Keratinocyte (primary cell): ENCODE data around the gene ZNF578. TPM values are rescaled to one million over a fixed set of nuclear protein-coding genes. Genes with fewer than 3 reads are reported as not detected.

Source experiments
- DNase-seq: peaks from one replicate; pipeline ENCODE4 v3.0.0-alpha.2; 2011; ENCODE audit warnings: low read depth, missing footprints, low spot score
- FAIRE-seq: peaks from 2 replicates; lab custom pipeline; 2011; peaks lifted over from hg19 to GRCh38; lab: Jason Lieb, UNC
- H2AFZ ChIP-seq: 2 replicates; pipeline ENCODE4 v1.6.0; 2012; ENCODE audit warnings: low read length, control low read depth, inconsistent platforms; ENCODE audit not compliant: control insufficient read depth
- H3K27ac ChIP-seq: 2 replicates; pipeline ENCODE4 v1.5.1; 2011; ENCODE audit warnings: low read length; ENCODE audit not compliant: control insufficient read depth, insufficient read depth
- H3K27me3 ChIP-seq: 3 replicates; pipeline ENCODE4 v1.6.0; 2011; ENCODE audit warnings: low read length; ENCODE audit not compliant: control insufficient read depth, insufficient read depth; ENCODE audit errors: extremely low read depth
- H3K36me3 ChIP-seq, 2 experiments: 2 replicates in 1 of 2; 3 replicates in 1 of 2; pipeline ENCODE4 v1.5.1; 2011; ENCODE audit warnings: low read length in 2 of 2, mild to moderate bottlenecking in 1 of 2; ENCODE audit not compliant: control insufficient read depth in 2 of 2, insufficient read depth in 2 of 2; ENCODE audit errors: extremely low read depth in 1 of 2
- H3K4me1 ChIP-seq: 3 replicates; pipeline ENCODE4 v1.5.1; 2011; ENCODE audit warnings: low read length; ENCODE audit not compliant: control insufficient read depth, insufficient read depth; ENCODE audit errors: extremely low read depth
- H3K4me2 ChIP-seq: 3 replicates; pipeline ENCODE4 v1.6.0; 2011; ENCODE audit warnings: low read depth, low read length; ENCODE audit not compliant: control insufficient read depth, insufficient read depth; ENCODE audit errors: extremely low read depth
- H3K4me3 ChIP-seq, 3 experiments: fragments of 200-600 bp in 1 of 3; sonication (generic) in 1 of 3; 2 replicates in 2 of 3; 3 replicates in 1 of 3; pipeline ENCODE4 v1.5.1; 2011 to 2016; ENCODE audit warnings: low read length in 3 of 3, mild to moderate bottlenecking in 3 of 3, control low read depth in 2 of 3, inconsistent platforms in 1 of 3, low read depth in 1 of 3, mixed read lengths in 1 of 3, mixed run types in 1 of 3, moderate library complexity in 1 of 3; ENCODE audit not compliant: control insufficient read depth in 2 of 3, insufficient read depth in 2 of 3; ENCODE audit errors: extremely low read depth in 1 of 3
- H3K79me2 ChIP-seq: 2 replicates; pipeline ENCODE4 v1.6.0; 2012; ENCODE audit warnings: low read length; ENCODE audit not compliant: control insufficient read depth, insufficient read depth
- H3K9ac ChIP-seq: 3 replicates; pipeline ENCODE4 v1.6.0; 2011; ENCODE audit warnings: low read length; ENCODE audit not compliant: control insufficient read depth, insufficient read depth; ENCODE audit errors: extremely low read depth
- H3K9me1 ChIP-seq: 3 replicates; pipeline ENCODE4 v1.6.0; 2011; ENCODE audit warnings: low read length; ENCODE audit not compliant: control insufficient read depth, insufficient read depth; ENCODE audit errors: extremely low read depth
- H3K9me3 ChIP-seq: 2 replicates; pipeline ENCODE4 v1.5.1; 2012; ENCODE audit warnings: low read depth, low read length; ENCODE audit not compliant: control insufficient read depth
- H4K20me1 ChIP-seq: 3 replicates; pipeline ENCODE4 v1.6.0; 2011; ENCODE audit warnings: low read length; ENCODE audit not compliant: control insufficient read depth, insufficient read depth; ENCODE audit errors: extremely low read depth
- EZH2 ChIP-seq: IDR thresholded peaks from one replicate; pipeline ENCODE4 v1.6.1; 2012; ENCODE audit warnings: inconsistent platforms, mild to moderate bottlenecking, low read length, moderate library complexity
- dilution Hi-C: fragments of 300-500 bp; cut with MboI; formaldehyde crosslinking; loops from one replicate; pipeline ENCODE4 v1.7.0; 2020; ENCODE audit warnings: low sequenced_read_pairs; ENCODE audit not compliant: extremely low pct_ligation_motif_present
- polyA plus RNA-seq, 5 experiments: library from polyadenylated mRNA; depleted of rRNA in 3 of 5; stranded (reverse) in 3 of 5; stranded (forward) in 1 of 5; unstranded in 1 of 5; fragments of >200 nt; gene quantifications; 1 replicate in 1 of 5; 2 replicates in 3 of 5; 3 replicates in 1 of 5; pipeline versions ENCODE4 v1.2.1 to v1.2.3, GENCODE V29; 2011 to 2012; ENCODE audit warnings: missing spikeins in 2 of 5, low read depth in 1 of 5, low replicate concordance in 1 of 5
- TF ChIP-seq, protein P1 (sequence below), 3 experiments: IDR thresholded peaks in 1 of 3; conservative IDR thresholded peaks in 1 of 3; optimal IDR thresholded peaks in 1 of 3; 2 replicates in 2 of 3; 3 replicates in 1 of 3; pipeline versions ENCODE3 to v1.5.1; 2011; ENCODE audit warnings: low read length in 3 of 3, mild to moderate bottlenecking in 3 of 3, moderate library complexity in 2 of 3, control low read depth in 1 of 3, inconsistent platforms in 1 of 3; ENCODE audit not compliant: insufficient read depth in 2 of 3; ENCODE audit errors: extremely low read depth in 1 of 3

Gene ZNF578
- polyA plus RNA-seq, 1 donor (not counting 4 experiments of a cell fraction or from before 2014, with no cell fraction given) = 0.79 TPM

DNA sequence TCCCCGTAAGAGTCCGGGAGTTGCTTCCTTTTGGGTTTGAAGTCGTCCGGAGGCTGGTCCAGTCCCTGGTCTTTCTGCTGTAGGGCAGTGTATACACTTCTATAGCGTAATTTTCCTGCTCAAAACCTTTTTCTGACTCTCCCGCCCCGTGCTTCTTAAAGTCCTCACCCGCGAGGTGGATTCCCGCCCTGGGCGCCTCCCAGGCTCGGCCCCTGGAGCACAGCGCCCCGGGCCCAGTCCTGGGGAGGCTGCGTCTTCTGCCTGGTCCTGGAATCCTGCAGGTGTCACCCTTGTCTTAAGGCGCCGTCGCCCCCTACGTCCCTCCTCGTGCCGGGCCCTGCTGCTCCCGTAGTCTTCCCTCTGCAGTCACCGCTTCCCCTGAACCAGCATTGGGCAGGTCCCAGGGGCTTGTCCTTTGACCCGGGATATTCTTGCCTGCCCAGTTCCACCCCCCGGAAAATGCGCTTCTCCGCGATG, 39.7 kb downstream of the ZNF578 start:
- no peak overlapping the region for H3K27ac ChIP-seq
- H3K9ac ChIP-seq = no peak overlapping the region
- H3K79me2 ChIP-seq = no peaks in the 10 kb centered on the region
- H4K20me1 ChIP-seq = no peaks in the 10 kb centered on the region
- dilution Hi-C loops = no loop called here
- no peaks in the 10 kb centered on the region for H3K9me1 ChIP-seq
- no peaks in the 10 kb centered on the region for H3K36me3 ChIP-seq
- TF ChIP-seq, protein P1, sequence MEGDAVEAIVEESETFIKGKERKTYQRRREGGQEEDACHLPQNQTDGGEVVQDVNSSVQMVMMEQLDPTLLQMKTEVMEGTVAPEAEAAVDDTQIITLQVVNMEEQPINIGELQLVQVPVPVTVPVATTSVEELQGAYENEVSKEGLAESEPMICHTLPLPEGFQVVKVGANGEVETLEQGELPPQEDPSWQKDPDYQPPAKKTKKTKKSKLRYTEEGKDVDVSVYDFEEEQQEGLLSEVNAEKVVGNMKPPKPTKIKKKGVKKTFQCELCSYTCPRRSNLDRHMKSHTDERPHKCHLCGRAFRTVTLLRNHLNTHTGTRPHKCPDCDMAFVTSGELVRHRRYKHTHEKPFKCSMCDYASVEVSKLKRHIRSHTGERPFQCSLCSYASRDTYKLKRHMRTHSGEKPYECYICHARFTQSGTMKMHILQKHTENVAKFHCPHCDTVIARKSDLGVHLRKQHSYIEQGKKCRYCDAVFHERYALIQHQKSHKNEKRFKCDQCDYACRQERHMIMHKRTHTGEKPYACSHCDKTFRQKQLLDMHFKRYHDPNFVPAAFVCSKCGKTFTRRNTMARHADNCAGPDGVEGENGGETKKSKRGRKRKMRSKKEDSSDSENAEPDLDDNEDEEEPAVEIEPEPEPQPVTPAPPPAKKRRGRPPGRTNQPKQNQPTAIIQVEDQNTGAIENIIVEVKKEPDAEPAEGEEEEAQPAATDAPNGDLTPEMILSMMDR (optimal IDR thresholded peaks at IDR 0.05 in 1 of 3, IDR thresholded peaks at IDR 0.05 in 1 of 3, conservative IDR thresholded peaks at IDR 0.05 in 1 of 3; ENCODE audit: extremely low read depth in 1 of 3, insufficient read depth in 2 of 3, low read length in 3 of 3) = peak in 1 of 3 experiments; percentile 4
- TF ChIP-seq EZH2 = no peak
- H3K4me2 ChIP-seq = no peak overlapping the region
- H2AFZ ChIP-seq = no peak overlapping the region
- H3K4me1 ChIP-seq = no peaks in the 10 kb centered on the region
- no peaks in the 10 kb centered on the region for H3K27me3 ChIP-seq
- FAIRE-seq (no peak), DNase-seq (no peak)
- no peak overlapping the region for H3K4me3 ChIP-seq
- peaks cover 2% of the 10 kb centered on the region for H3K9me3 ChIP-seq

DNA sequence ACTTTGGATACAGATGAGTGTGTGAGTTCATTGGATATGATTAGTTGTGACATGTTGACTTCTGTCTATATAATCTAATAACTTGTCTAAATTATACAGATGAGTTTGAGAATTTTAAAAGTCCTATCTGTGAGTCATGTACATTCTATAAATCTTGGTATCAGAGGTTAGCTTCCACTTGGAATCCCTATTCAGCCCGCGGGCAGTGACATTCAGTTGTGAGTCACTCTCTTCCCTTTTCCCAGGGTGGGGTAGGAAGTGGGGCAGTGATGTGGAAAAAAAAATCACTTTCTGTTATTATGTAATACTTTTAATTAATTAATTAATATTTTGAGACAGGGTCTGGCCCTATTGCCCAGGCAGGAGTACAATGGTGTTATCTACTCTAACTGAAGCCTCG, 41.2 kb downstream of the ZNF578 start:
- H3K9me3 ChIP-seq = peaks cover 4% of the 10 kb centered on the region
- no peaks in the 10 kb centered on the region for H3K9me1 ChIP-seq
- no peak overlapping the region for H3K27ac ChIP-seq
- H3K27me3 ChIP-seq = no peaks in the 10 kb centered on the region
- no peaks in the 10 kb centered on the region for H3K79me2 ChIP-seq
- no peak for TF ChIP-seq EZH2
- TF ChIP-seq, protein P1 (optimal IDR thresholded peaks at IDR 0.05 in 1 of 3, IDR thresholded peaks at IDR 0.05 in 1 of 3, conservative IDR thresholded peaks at IDR 0.05 in 1 of 3; ENCODE audit: extremely low read depth in 1 of 3, insufficient read depth in 2 of 3, low read length in 3 of 3) = no peak
- H4K20me1 ChIP-seq = no peaks in the 10 kb centered on the region
- no peak overlapping the region for H3K4me2 ChIP-seq
- DNase-seq = no peak
- no peaks in the 10 kb centered on the region for H3K4me1 ChIP-seq
- no peak overlapping the region for H2AFZ ChIP-seq
- H3K9ac ChIP-seq = no peak overlapping the region
- H3K4me3 ChIP-seq = no peak overlapping the region
- FAIRE-seq = no peak
- dilution Hi-C loops = no loop called here
- H3K36me3 ChIP-seq = no peaks in the 10 kb centered on the region
